Measurements from ENCODE around the gene KLK14.

The KLK14 gene

GRCh38 chr19:51082611-51083010 lies at the start of gene KLK14:
KLK14 (minus strand) TSS chr19:51082887; CDS start chr19:51082614, 273 bp downstream.
- no peak within 1 kb of the TSS for H3K4me3 ChIP-seq (ENCODE audit: low read depth, low read length)
- TF ChIP-seq, protein P1, sequence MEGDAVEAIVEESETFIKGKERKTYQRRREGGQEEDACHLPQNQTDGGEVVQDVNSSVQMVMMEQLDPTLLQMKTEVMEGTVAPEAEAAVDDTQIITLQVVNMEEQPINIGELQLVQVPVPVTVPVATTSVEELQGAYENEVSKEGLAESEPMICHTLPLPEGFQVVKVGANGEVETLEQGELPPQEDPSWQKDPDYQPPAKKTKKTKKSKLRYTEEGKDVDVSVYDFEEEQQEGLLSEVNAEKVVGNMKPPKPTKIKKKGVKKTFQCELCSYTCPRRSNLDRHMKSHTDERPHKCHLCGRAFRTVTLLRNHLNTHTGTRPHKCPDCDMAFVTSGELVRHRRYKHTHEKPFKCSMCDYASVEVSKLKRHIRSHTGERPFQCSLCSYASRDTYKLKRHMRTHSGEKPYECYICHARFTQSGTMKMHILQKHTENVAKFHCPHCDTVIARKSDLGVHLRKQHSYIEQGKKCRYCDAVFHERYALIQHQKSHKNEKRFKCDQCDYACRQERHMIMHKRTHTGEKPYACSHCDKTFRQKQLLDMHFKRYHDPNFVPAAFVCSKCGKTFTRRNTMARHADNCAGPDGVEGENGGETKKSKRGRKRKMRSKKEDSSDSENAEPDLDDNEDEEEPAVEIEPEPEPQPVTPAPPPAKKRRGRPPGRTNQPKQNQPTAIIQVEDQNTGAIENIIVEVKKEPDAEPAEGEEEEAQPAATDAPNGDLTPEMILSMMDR (IDR thresholded peaks at IDR 0.05; ENCODE audit: insufficient read depth, low read depth, low read length, missing control alignments), result no peak
- DNase-seq (ENCODE audit: low read depth), result no peak

DNA sequence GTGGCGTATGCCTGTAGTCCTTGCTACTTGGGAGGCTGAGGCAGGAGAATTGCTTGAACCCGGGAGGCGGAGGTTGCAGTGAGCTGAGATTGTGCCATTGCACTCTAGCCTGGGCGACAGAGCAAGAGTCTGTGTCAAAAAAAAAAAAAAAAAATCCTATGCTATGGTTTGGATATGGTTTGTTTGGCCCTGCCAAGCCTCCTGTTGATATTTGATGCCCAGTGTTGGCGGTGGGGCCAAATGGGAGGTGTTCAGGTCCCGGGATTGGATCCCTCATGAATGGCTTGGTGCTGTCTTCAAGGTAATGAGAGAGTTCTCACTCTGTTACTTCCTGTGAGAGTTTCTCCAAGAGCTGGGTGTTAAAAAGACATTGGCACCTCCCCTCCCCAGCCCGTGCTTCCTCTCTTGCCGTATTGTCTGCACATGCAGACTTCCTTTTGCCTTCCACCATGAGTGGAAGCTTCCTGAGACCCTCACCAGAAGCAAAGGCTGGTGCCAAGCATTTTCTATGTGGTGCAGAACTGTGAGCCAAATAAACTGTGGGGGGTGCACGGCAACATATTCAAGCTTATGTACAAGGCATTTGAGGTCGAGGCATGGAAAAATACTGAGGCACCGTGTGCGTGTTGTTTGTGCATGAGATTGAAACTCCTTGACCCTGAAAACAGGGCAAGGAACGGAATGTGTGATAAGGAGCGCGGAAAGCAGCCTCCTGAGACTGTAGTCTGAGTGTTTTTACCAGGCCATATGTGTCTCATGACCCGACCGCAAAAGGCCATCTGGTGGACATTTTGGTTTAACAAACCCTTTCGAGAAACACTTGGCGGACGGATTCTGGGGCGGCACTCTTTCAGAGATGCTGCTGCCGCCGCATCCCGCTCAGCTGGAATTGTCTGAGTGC lies 49.3 kb upstream of the KLK14 start:
- H3K4me3 ChIP-seq (ENCODE audit: low read depth, low read length), result no peak overlapping the region
- TF ChIP-seq, protein P1 (IDR thresholded peaks at IDR 0.05; ENCODE audit: insufficient read depth, low read depth, low read length, missing control alignments), result no peak
- no peak for DNase-seq (ENCODE audit: low read depth)

DNA sequence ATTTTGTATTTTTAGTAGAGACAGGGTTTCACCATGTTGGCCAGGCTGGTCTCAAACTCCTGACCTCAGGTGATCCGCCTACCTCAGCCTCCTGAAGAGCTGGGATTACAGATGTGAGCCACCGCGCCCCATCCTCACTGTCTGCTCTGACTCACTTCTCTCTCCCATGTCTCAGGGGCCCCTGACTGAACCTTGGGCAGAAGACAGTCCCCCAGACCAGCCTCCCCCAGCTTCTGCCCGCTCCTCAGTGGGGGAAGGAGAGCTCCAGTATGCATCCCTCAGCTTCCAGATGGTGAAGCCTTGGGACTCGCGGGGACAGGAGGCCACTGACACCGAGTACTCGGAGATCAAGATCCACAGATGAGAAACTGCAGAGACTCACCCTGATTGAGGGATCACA lies 47.0 kb upstream of the KLK14 start:
- DNase-seq (ENCODE audit: low read depth), result no peak
- H3K4me3 ChIP-seq (ENCODE audit: low read depth, low read length), result no peak overlapping the region
- TF ChIP-seq, protein P1 (IDR thresholded peaks at IDR 0.05; ENCODE audit: insufficient read depth, low read depth, low read length, missing control alignments), result no peak

GRCh38 chr19:51128227-51128626 lies 45.5 kb upstream of the KLK14 start:
- TF ChIP-seq, protein P1 (IDR thresholded peaks at IDR 0.05; ENCODE audit: insufficient read depth, low read depth, low read length, missing control alignments), result no peak
- H3K4me3 ChIP-seq (ENCODE audit: low read depth, low read length), result no peak overlapping the region
- DNase-seq (ENCODE audit: low read depth), result no peak

- no peak overlapping the region for H3K4me3 ChIP-seq (ENCODE audit: low read depth, low read length)
- DNase-seq (ENCODE audit: low read depth), result no peak
- TF ChIP-seq, protein P1 (IDR thresholded peaks at IDR 0.05; ENCODE audit: insufficient read depth, low read depth, low read length, missing control alignments), result no peak
Observed at GRCh38 chr19:51127755-51128154, 45.1 kb upstream of the KLK14 start.

- DNase-seq (ENCODE audit: low read depth), result no peak
- TF ChIP-seq, protein P1 (IDR thresholded peaks at IDR 0.05; ENCODE audit: insufficient read depth, low read depth, low read length, missing control alignments), result no peak
- no peak overlapping the region for H3K4me3 ChIP-seq (ENCODE audit: low read depth, low read length)
Observed at GRCh38 chr19:51127032-51127431, 44.3 kb upstream of the KLK14 start.
